Measurements from ENCODE around the gene MINDY3.
"Not testable (repeated sequence)": the region's sequence is repeated elsewhere in the genome, so short reads cannot be mapped to it uniquely, and the experiment has no call there.

The MINDY3 gene

DNA sequence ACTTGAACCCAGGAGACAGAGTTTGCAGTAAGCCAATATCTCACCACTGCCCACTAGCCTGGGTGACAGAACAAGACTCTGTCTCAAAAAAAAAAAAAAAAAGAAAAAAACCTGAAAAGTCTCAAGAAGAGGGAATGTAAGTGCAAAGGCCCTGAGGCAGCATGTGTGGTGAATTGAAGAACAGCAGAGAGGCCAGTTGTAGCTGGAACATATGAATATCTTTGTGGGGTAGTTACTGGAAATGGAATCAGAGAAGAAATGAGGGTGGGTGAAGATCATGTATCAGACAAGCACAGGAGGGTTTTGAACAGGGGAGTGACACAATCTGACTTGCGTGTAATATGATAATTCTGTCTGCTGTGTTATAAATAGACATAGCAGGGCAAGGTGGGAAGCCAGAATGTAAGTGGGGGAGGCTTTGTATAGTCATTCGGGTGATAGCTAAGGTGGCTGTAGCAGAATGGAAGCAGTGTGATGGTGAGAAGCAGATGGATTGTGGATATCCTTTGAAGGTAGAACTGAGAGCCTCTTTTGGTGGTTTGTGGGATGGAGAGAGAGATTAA lies 95.3 kb downstream of the MINDY3 start:
- DNase-seq: no peak

DNA sequence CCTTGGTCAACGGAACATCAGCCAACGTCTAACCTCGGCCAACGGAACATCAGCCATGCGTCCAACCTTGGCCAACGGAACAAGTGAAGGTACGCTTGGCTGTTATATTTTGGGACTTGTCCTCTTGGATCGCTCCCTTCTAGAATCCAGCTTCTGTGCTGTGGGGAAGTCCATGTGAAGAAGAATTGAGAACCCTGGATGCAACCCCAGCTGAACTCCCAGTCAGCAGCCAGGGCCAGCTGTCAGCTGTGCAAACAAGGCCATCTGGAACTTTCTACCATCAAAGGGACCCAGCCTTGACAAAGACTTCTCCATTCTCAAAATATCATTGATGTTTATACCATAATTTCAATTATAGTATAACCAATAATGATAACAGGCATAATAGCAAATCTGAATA lies 97.3 kb downstream of the MINDY3 start:
- no peak for DNase-seq

- not testable (repeated sequence) for DNase-seq
Measured at GRCh38 chr10:15762239-15762638, 98.1 kb downstream of the MINDY3 start.

DNA sequence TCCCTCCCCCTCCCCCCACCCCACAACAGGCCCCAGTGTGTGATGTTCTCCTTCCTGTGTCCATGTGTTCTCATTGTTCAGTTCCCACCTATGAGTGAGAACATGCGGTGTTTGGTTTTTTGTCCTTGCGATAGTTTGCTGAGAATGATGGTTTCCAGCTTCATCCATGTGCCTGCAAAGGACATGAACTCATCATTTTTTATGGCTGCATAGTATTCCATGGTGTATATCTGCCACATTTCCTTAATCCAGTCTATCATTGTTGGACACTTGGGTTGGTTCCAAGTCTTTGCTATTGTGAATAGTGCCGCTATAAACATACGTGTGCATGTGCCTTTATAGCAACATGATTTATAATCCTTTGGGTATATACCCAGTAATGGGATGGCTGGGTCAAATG lies 99.1 kb downstream of the MINDY3 start:
- not testable (repeated sequence) for DNase-seq

GRCh38 chr10:15760681-15761080 lies 99.6 kb downstream of the MINDY3 start:
- no peak for DNase-seq

GRCh38 chr10:15759265-15759664 lies 101.0 kb downstream of the MINDY3 start:
- DNase-seq: no peak

- DNase-seq: no peak
Measured at GRCh38 chr10:15758618-15759017, 101.7 kb downstream of the MINDY3 start.

GRCh38 chr10:15754937-15755336 lies 105.4 kb downstream of the MINDY3 start:
- no peak for DNase-seq

- no peak for DNase-seq
Measured at GRCh38 chr10:15751046-15751445, 109.3 kb downstream of the MINDY3 start.

DNA sequence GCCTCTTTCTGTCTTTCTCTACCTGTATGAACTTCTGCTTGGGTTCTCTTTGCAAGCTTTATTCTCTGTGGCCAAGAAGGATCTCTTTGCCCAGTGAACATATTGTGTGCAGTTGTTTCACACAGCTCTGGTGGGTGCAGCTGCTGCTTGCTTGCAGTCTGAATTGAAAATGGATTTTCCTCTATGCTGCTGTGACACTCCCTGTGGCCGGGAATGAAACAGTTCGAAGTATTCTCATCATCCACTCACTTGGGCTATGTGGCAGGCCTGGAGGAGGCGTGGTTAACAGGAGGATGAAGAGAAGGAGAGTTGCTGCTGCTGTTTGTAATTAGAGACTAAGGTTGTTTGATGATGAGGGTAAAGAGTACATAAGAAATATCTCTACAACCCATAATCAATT lies 112.2 kb downstream of the MINDY3 start:
- DNase-seq: no peak

DNA sequence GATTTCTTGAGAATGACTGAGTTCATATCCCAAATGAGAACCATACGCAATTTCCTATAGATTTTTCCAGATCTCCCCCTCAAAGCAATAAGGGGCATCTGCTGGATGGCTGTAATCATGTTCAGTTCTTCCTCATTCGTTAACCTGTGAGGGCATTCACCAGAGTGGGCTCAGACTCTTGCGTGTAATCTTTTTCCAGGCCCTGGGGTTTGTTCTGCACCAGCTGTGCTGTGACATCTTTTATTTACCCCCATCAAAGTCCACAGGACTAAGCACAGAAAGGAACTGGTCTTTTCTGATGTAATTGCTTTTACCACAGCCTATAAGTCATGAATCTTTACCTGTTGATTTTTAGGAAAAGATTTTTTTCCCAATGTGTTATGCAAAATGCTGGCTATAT lies 112.7 kb downstream of the MINDY3 start:
- DNase-seq: no peak

- DNase-seq: no peak
Measured at GRCh38 chr10:15745751-15746150, 114.6 kb downstream of the MINDY3 start.

GRCh38 chr10:15744217-15744865 lies 116.0 kb downstream of the MINDY3 start:
- no peak for DNase-seq

DNA sequence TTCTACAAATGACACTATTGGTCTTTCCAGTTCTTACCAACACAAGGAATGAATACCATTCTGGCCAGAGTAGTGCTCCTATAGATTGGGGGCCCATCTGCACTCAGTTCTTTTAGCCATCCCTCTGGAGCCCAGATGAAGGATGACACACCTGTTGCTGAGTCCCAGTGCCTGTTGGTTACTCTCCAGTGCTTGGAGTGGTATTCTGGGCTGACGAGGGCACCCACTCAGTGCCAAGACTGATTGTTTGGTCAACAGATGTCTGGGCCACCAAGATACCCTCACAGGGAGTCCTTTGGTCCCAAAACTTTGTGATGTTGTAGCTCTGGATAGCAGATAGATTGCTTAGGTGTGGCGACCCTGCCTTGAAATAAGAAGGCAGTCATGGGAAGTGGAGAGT lies 116.9 kb downstream of the MINDY3 start:
- DNase-seq: no peak

GRCh38 chr10:15742836-15743235 lies 117.5 kb downstream of the MINDY3 start:
- DNase-seq: no peak

- no peak for DNase-seq
Measured at GRCh38 chr10:15742102-15742501, 118.2 kb downstream of the MINDY3 start.

DNA sequence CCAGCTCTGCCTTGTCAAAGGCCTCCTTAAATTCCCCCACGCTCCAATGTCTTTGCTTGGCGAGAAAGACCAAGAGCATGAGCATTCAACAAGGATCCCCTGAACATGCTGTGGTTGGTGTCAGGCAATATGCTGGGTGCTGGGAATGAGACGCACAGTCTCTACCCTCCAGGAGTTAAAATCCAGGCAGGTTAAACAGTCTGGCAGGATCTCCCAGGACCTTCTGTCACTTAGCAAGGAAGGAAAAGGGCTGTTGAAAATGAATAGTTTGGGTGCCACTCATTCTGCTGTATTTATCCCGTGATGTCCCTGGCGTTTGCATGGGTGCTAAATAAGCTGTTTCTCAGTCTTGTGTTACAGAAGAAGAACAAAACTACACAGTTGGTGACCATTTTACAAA lies 118.7 kb downstream of the MINDY3 start:
- no peak for DNase-seq

GRCh38 chr10:15740261-15740660 lies 120.0 kb downstream of the MINDY3 start:
- DNase-seq: no peak

DNA sequence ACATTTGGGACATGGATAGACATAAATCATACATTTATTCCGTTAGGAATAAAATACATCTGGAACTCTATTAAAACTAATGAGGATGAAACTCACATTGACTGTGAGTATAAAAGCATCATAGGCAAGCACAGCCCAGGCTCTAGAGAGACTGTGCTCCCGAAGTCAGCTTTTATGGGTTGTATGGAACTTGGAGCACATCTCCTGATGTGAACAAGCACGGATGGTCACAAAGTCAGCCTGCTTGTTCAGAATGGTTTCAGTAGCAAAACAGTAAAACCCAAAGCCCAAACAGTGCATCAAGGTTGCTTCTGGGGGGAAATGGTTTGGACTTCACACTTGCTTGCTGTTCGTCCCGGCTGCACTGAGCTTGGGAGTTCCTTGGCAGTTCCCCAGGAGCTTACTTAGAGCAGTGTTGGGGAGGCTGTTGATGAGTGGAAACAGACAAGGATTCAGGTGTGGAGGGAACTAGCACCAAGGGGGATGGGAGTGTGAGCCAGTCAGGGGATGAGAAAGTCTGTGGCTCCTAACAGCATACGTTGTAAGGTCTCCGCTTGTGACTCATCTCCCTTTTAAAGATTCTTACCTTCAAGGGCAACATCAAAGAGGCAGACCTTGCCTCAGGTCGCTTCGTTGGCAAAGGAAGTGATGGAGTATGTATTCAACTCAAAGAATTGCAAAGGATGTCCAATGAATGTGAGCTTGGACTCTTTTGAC lies 120.9 kb downstream of the MINDY3 start:
- DNase-seq: no peak

DNA sequence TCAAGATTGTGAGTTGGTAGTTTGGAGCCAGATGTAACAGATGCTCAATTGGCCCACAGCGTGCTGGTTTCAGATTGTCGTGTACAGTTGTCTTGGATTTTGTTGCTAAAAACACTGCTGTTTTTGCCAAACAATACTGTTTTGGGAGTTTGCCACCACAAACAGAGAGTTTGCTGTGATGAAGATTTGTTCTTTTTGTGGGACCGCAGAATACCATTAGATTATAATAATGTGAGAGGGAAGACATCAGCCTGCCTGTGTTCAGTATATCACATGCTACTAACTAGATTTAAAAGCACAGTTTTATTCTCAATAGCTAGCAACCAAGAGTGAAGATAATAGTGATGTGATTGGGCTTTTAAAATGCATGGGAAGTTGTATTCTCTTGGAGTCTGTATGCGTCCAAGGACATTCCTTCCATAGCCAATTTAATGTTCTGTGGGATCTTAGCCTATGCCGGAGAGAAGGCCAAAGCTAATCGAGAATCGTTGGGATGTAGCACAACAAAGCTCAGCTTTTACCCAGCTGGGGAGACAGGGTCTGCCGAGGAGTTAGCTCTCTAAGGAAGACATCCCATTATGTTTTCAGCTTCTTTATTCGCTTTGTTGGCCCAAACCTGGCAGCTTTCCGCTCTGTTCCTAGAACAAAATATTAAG lies 121.9 kb downstream of the MINDY3 start:
- DNase-seq: no peak

DNA sequence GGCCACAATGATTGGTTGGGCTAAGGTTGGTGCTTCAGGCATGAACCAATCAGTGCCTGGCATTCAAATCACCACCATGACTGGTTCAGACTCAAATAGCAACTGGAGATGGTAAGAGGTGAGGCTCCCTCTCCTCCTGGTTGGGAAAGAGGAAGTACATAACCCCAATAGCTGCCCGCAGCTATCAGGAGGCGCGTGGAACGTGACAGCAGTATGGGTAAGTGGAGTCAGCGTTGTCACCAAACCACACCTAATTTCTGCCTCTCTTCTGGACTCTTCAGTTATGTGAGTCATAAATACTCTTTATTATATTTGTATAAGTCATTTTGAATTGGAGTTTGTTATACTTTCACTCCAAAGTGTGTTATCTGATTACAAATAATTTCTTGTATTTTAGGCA lies 122.7 kb downstream of the MINDY3 start:
- no peak for DNase-seq

GRCh38 chr10:15735763-15736162 lies 124.5 kb downstream of the MINDY3 start:
- no peak for DNase-seq

DNA sequence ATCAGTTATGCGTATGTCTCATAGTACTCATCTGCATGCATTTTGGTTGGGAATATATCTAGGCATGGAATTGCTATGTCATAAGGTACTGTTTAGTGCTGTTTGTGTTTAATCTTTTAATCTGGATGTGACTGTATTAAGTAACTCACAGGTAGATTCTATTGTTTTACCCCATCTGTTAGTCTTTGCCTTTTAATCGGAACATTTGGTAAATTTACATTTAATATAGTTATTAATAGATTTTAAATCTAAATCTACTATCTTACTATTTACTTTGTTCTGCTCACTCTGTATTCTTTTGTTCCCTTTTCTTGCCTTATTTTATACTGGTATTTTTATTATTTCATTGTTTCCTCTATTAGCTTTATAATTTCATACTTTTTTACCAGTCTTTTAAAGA lies 130.0 kb downstream of the MINDY3 start:
- no peak for DNase-seq

- DNase-seq: no peak
Measured at GRCh38 chr10:15729890-15730289, 130.4 kb downstream of the MINDY3 start.

Measured in NCI-H1417 treated with DMSO at 0.1 percent for 48 hours (cell line).